Sigmoid colon (tissue), 7 donors: ENCODE data around the gene PTBP2. TPM values are rescaled to one million over a fixed set of nuclear protein-coding genes. Genes with fewer than 3 reads are reported as not detected.

Experiments used
- DNase-seq: peaks from one replicate; pipeline ENCODE4 v3.0.0-alpha.2; 2019
- H3K27ac ChIP-seq, 4 donors: fragments of 200-600 bp; sonication (generic); one replicate each; pipeline ENCODE4 v1.5.1; 2016 to 2019; ENCODE audit warnings: mild to moderate bottlenecking in 1 of 4
- H3K27me3 ChIP-seq, 3 donors: fragments of 200-600 bp; sonication (generic); one replicate each; pipeline ENCODE4 v1.5.1; 2019; ENCODE audit warnings: mild to moderate bottlenecking in 1 of 3
- H3K36me3 ChIP-seq, 4 donors: fragments of 200-600 bp; sonication (generic); one replicate each; pipeline ENCODE4 v1.5.1; 2016 to 2019
- H3K4me1 ChIP-seq, 4 donors: fragments of 200-600 bp; sonication (generic); one replicate each; pipeline ENCODE4 v1.5.1; 2017 to 2019
- H3K4me3 ChIP-seq, 4 donors: fragments of 200-600 bp; sonication (generic); one replicate each; pipeline ENCODE4 v1.5.1; 2017 to 2019; ENCODE audit warnings: mild to moderate bottlenecking in 2 of 4, moderate library complexity in 1 of 4
- H3K9me3 ChIP-seq, 4 donors: fragments of 200-600 bp in 3 of 4; sonication (generic) in 3 of 4; one replicate each; pipeline versions ENCODE4 v1.5.1 to v1.6.1; 2013 to 2019
- CTCF ChIP-seq, 4 experiments: fragments of 450-650 bp in 3 of 4; fragments of 200-600 bp in 1 of 4; IDR thresholded peaks; one replicate each; pipeline ENCODE4 v1.5.1; 2016 to 2019; ENCODE audit warnings: antibody characterized with exemption in 4 of 4, mild to moderate bottlenecking in 3 of 4, moderate library complexity in 2 of 4
- EP300 ChIP-seq, 4 donors: sonication (generic); formaldehyde crosslinking; IDR thresholded peaks; one replicate each; pipeline ENCODE4 v1.6.1; 2017; ENCODE audit warnings: antibody characterized with exemption in 4 of 4
- POLR2A ChIP-seq, 2 donors: fragments of 450-650 bp; IDR thresholded peaks; one replicate each; pipeline ENCODE4 v1.6.1; 2016; ENCODE audit warnings: antibody characterized with exemption in 2 of 2, mild to moderate bottlenecking in 2 of 2, moderate library complexity in 2 of 2
- POLR2AphosphoS5 ChIP-seq, 4 donors: sonication (generic); formaldehyde crosslinking; IDR thresholded peaks; one replicate each; pipeline ENCODE4 v1.6.1; 2017; ENCODE audit warnings: antibody characterized with exemption in 4 of 4
- WGBS, 2 donors: extraction: QIAGEN DNeasy Blood & Tissue Kit; methylation state at CpG; one replicate each; pipeline ENCODE4 v1.1.7; 2013; 5-methylcytosine and 5-hydroxymethylcytosine counted together
- intact Hi-C: fragments of 100-400 bp; cut with DNase I; formaldehyde crosslinking; loops from one replicate; pipeline ENCODE4 v1.15.1; 2023
- polyA plus RNA-seq, 3 donors: library from polyadenylated mRNA; stranded (reverse); fragments of 200-250 nt; gene quantifications; one replicate each; pipeline ENCODE4 v1.2.3, GENCODE V29; 2013
- total RNA-seq, 4 donors: library from RNA; depleted of rRNA; stranded (reverse); fragments of >200 nt; gene quantifications; one replicate each; pipeline ENCODE4 v1.1.0, GENCODE V29; 2016
- donor health status: healthy with polysubstance abuse.
- donor health status: Bipolar disorder and iron deficiency.
- donor health status: healthy.

The PTBP2 gene
- total and polyA plus RNA-seq, 7 donors: 3.0 to 201 (median 136) TPM

DNA sequence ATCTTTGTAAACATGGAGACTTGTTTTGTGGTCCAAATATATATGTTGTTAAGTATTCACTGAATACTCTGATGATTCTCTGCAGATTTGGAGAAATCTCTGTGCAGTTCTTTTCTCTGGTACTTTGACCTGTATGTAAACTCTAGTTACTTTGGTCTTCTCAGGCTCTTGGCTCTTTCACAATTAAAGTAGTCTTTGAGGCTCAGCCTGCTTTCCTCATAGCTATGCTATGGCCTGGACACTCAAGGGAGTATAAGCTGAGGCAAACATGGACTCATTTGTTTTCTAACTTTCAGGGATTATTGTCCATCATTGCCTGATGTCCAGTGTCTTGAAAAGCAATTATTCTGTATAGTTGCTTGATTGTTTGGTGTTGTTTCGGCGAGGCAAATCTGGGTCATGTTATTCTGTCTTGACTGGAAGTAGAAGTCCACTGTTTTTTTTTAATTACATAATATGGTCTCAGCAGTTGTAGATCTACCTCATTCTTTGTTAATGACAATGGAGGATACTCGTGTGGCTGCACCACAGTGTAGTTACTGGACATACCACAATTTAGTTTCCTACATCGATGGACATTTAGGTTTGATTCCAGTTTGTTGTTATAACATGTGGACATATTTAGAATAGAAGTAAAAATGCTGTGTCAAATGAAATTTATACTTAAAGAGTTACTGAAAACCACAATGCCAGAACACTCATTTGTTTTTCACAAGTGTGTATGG lies 9.2 kb downstream of the PTBP2 start:
- intact Hi-C loops: no loop called here
- no peak for TF ChIP-seq POLR2A (IDR thresholded peaks at IDR 0.05)
- TF ChIP-seq EP300 (IDR thresholded peaks at IDR 0.05): no peak
- no peak for TF ChIP-seq POLR2AphosphoS5 (IDR thresholded peaks at IDR 0.05)
- no peak for TF ChIP-seq CTCF (IDR thresholded peaks at IDR 0.05)
- Histone ChIP-seq H3K27ac (peak overlapping the region in 1 of 4 donors; percentile 25), H3K27me3 (no peaks in the 10 kb centered on the region), H3K9me3 (no peaks in the 10 kb centered on the region), H3K4me1 (peaks cover 0 to 87% (median 40%) of the 10 kb centered on the region in 4 donors), H3K36me3 (peaks cover 0 to 29% (median 5%) of the 10 kb centered on the region in 4 donors), H3K4me3 (no peak overlapping the region)
- no peak for DNase-seq
- WGBS, 2 donors: 79 to 89% methylated on average over 4 of the region's 4 CpGs

DNA sequence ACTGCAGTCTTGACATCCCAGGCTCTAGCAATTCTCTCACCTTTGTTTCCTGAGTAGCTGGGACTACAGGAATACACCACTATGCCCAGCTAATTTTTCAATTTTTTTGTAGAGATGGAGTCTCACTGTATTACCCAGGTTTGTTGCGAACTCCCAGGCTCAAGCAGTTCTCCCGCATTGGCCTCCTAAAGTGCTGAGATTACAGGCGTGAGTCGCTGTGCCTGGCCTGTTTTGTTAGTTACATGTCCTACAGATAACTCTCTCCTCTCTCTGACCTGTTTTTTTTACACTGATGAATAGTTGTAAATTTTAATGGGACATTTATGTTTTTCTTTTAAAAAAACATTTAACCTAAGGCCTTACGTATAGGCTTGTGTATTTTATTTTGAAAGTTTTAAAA lies 19.8 kb downstream of the PTBP2 start:
- Histone ChIP-seq H3K27ac (peak overlapping the region in 3 of 4 donors; percentile 3 to 43 (median 35)), H3K27me3 (no peaks in the 10 kb centered on the region), H3K4me3 (peak overlapping the region in 1 of 4 donors; percentile 1), H3K4me1 (peaks cover 0 to 69% (median 33%) of the 10 kb centered on the region in 4 donors), H3K9me3 (no peaks in the 10 kb centered on the region), H3K36me3 (peaks cover 0 to 4% (median 0%) of the 10 kb centered on the region in 4 donors)
- WGBS, 2 donors: 91 to 94% methylated on average over 5 of the region's 5 CpGs
- no peak for DNase-seq
- intact Hi-C loops: no loop called here
- TF ChIP-seq POLR2AphosphoS5 (IDR thresholded peaks at IDR 0.05) (no peak), POLR2A (IDR thresholded peaks at IDR 0.05) (no peak), CTCF (IDR thresholded peaks at IDR 0.05) (no peak), EP300 (IDR thresholded peaks at IDR 0.05) (no peak)

DNA sequence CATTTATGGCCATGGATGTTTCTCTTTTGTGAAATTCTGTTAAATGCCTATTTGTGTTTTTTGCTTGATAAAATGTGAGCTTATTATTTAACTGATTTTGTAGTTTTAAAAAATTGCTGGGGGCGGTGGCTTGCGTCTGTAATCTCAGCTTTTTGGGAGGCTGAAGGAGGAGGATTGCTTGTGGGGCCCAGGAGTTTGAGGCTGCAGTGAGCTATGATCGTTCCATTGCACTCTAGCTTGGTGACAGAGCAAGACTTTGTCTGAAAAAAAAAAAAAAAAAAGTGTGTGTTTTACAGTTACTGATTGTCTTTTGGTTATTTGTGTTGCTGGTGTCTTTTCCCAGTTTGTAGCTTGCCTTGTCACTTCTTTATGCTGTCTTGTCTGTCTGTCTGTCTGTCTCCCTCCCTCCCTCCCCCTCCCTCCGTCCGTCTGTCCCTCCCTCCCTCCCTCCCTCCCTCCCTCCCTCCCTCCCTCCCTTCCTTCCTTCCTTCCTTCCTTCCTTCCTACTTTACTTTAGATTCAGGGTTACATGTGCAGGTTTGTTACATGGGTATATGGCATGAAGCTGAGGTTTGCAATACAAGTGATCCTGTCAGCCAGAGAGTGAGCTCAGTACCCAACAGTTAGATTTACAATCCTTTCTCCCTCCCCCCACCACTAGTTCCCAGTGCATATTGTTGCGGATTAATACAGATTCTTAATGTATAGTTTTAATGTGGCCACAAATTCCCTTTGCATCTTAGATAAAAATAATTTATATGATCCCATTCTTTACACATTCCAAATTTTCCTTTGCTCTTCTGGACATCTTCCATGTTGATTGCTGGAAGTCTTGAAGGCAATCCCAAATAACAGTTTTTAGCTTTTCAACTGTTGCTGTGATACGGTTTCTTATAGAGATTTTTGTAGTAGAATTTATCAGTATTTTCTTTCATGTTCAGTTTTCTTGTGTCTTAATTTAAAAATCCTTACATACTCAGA lies 25.1 kb downstream of the PTBP2 start:
- intact Hi-C loops: no loop called here
- H3K9me3 ChIP-seq: no peaks in the 10 kb centered on the region
- H3K27ac ChIP-seq: no peak overlapping the region
- H3K36me3 ChIP-seq: peaks cover 0 to 3% (median 2%) of the 10 kb centered on the region in 4 donors
- H3K27me3 ChIP-seq: no peaks in the 10 kb centered on the region
- H3K4me3 ChIP-seq: no peak overlapping the region
- WGBS, 2 donors: 71 to 83% methylated on average over 7 of the region's 7 CpGs
- TF ChIP-seq POLR2A (IDR thresholded peaks at IDR 0.05) (no peak), CTCF (IDR thresholded peaks at IDR 0.05) (no peak), EP300 (IDR thresholded peaks at IDR 0.05) (no peak), POLR2AphosphoS5 (IDR thresholded peaks at IDR 0.05) (no peak)
- no peak for DNase-seq
- peaks cover 0 to 79% (median 25%) of the 10 kb centered on the region in 4 donors for H3K4me1 ChIP-seq

DNA sequence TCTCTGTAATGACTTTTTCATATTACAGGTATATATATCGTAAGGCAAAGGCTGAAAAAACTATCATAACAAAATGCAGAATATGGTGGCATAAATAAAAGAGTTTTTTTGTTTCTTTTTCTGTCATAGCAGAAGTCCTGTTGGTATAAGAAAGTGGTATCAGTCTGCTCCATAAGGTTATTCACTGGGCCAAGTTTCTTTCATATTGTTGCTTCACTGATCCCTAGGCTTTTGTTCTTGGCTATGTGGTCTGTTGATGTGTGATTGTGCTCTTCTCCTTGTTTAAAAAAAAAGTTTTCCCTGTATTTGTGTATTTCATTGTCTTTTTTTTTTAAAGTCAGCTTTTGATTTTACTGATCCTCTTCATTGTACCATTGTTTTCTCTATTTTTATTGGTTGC lies 26.0 kb downstream of the PTBP2 start:
- intact Hi-C loops: no loop called here
- no peak for TF ChIP-seq EP300 (IDR thresholded peaks at IDR 0.05)
- H3K27me3 ChIP-seq: no peaks in the 10 kb centered on the region
- H3K36me3 ChIP-seq: peaks cover 3 to 12% (median 7%) of the 10 kb centered on the region in 4 donors
- H3K4me1 ChIP-seq: peaks cover 0 to 71% (median 21%) of the 10 kb centered on the region in 4 donors
- H3K27ac ChIP-seq: peak overlapping the region in 1 of 4 donors; percentile 22
- no peaks in the 10 kb centered on the region for H3K9me3 ChIP-seq
- no peak overlapping the region for H3K4me3 ChIP-seq
- no peak for DNase-seq
- WGBS, 2 donors: 97 to 98% methylated on average over 1 of the region's 1 CpG

GRCh38 chr1:96748078-96748477 lies 26.5 kb downstream of the PTBP2 start:
- Histone ChIP-seq H3K27ac (peak overlapping the region in 1 of 4 donors; percentile 22), H3K36me3 (peaks cover 3 to 17% (median 12%) of the 10 kb centered on the region in 4 donors), H3K27me3 (no peaks in the 10 kb centered on the region), H3K4me3 (no peak overlapping the region), H3K9me3 (no peaks in the 10 kb centered on the region), H3K4me1 (peaks cover 0 to 67% (median 21%) of the 10 kb centered on the region in 4 donors)
- intact Hi-C loops: no loop called here
- DNase-seq: no peak
- WGBS, 2 donors: 80 to 91% methylated on average over 3 of the region's 3 CpGs
- TF ChIP-seq CTCF (IDR thresholded peaks at IDR 0.05) (no peak), POLR2A (IDR thresholded peaks at IDR 0.05) (no peak), POLR2AphosphoS5 (IDR thresholded peaks at IDR 0.05) (no peak), EP300 (IDR thresholded peaks at IDR 0.05) (no peak)
